H1 (cell line): Measurements from ENCODE around the gene EYA2. TPM values are rescaled to one million over a fixed set of nuclear protein-coding genes. Genes with fewer than 3 reads are reported as not detected.

Experiments
- ATF2 ChIP-seq: IDR thresholded peaks from 2 replicates; pipeline ENCODE4 v1.6.1; 2012; ENCODE audit warnings: low read length, inconsistent platforms
- NANOG ChIP-seq: IDR thresholded peaks from 2 replicates; pipeline ENCODE4 v1.6.1; 2011; ENCODE audit warnings: low read length, low read depth, mild to moderate bottlenecking, inconsistent platforms; ENCODE audit not compliant: insufficient read depth, poor library complexity, severe bottlenecking
- RXRA ChIP-seq: IDR thresholded peaks from 2 replicates; pipeline ENCODE4 v1.6.1; 2011; ENCODE audit warnings: low read depth, mild to moderate bottlenecking, low read length, moderate library complexity; ENCODE audit not compliant: insufficient read depth
- polyA plus RNA-seq, 7 experiments: library from polyadenylated mRNA; depleted of rRNA in 3 of 7; stranded (reverse) in 5 of 7; unstranded in 2 of 7; fragments of >200 nt in 5 of 7; fragments of 200-250 nt in 2 of 7; gene quantifications; 1 replicate in 5 of 7; 2 replicates in 1 of 7; 4 replicates in 1 of 7; pipeline versions ENCODE4 v1.2.1 to v1.2.3, GENCODE V29; 2011 to 2013; ENCODE audit warnings: missing spikeins in 2 of 7, mixed read lengths in 2 of 7
- total RNA-seq: library from RNA; stranded (reverse); fragmentation: NEBNext Ultra II Directional; extraction: Animal tissue kit (Norgen Biotek cat#: 25700); gene quantifications from 2 replicates; pipeline ENCODE4 v1.2.1, GENCODE V29; 2021

The EYA2 gene
- total and polyA plus RNA-seq, 2 of the 8 experiments (the other 6 are each of a cell fraction or from before 2014, with no cell fraction given): 1.6 to 1.7 TPM

GRCh38 chr20:46937533-46938226, 43.0 kb downstream of the EYA2 start (continued):
- TF ChIP-seq ATF2 (no peak), NANOG (no peak), RXRA (no peak)
